OCI-LY7 (cell line): ENCODE data around the gene RAB37. TPM values are rescaled to one million over a fixed set of nuclear protein-coding genes. Genes with fewer than 3 reads are reported as not detected.

Experiments
- BruUV-seq: library from RNA; stranded (reverse); fragments of 400-500 nt; replicated peaks from 2 replicates; lab custom pipeline; 2021; lab: Mats Ljungman, UMichigan
- CTCF ChIA-PET: fragments of 300-600 bp; sonication (Branson Sonifier 250); formaldehyde crosslinking; loops from one replicate; lab custom pipeline; 2022; ENCODE audit warnings: antibody characterized with exemption; ENCODE audit not compliant: unreplicated experiment; lab: Charles Lee
- POLR2A ChIA-PET: fragments of 300-600 bp; sonication (Branson Sonifier 250); formaldehyde crosslinking; loops from one replicate; lab custom pipeline; 2022; ENCODE audit warnings: antibody characterized with exemption; lab: Charles Lee
- DNase-seq: peaks from one replicate; pipeline ENCODE4 v3.0.0-alpha.2; 2015; ENCODE audit warnings: low spot score
- H2AFZ ChIP-seq: fragments of 200-600 bp; sonication (generic), shearing (Covaris generic); 2 replicates; pipeline ENCODE4 v1.6.1; 2014; ENCODE audit warnings: mild to moderate bottlenecking, antibody characterized with exemption, low read length, moderate library complexity
- H3K27ac ChIP-seq: fragments of 200-600 bp; sonication (generic); 2 replicates; pipeline ENCODE4 v1.5.1; 2014; ENCODE audit warnings: mixed run types, low read depth, mild to moderate bottlenecking, moderate library complexity, low read length, inconsistent platforms; ENCODE audit not compliant: poor library complexity, severe bottlenecking
- H3K36me3 ChIP-seq: fragments of 200-600 bp; sonication (generic); 2 replicates; pipeline ENCODE4 v1.6.1; 2014; ENCODE audit warnings: mild to moderate bottlenecking, antibody characterized with exemption, low read length, moderate library complexity, mixed read lengths; ENCODE audit not compliant: insufficient read depth
- H3K4me1 ChIP-seq: fragments of 200-600 bp; sonication (generic); 2 replicates; pipeline ENCODE4 v1.5.1; 2014; ENCODE audit warnings: mild to moderate bottlenecking, low read length; ENCODE audit not compliant: insufficient read depth, poor library complexity, severe bottlenecking
- H3K4me2 ChIP-seq: fragments of 200-600 bp; sonication (generic); 2 replicates; pipeline ENCODE4 v1.6.1; 2014; ENCODE audit warnings: mild to moderate bottlenecking, low read length
- H3K4me3 ChIP-seq: fragments of 200-600 bp; sonication (generic); 2 replicates; pipeline ENCODE4 v1.5.1; 2014; ENCODE audit warnings: mild to moderate bottlenecking, low read depth, low read length; ENCODE audit not compliant: poor library complexity, severe bottlenecking
- H3K79me2 ChIP-seq: fragments of 200-600 bp; sonication (generic); 2 replicates; pipeline ENCODE4 v1.6.1; 2016; ENCODE audit warnings: low read depth, mild to moderate bottlenecking, low read length, moderate library complexity, mixed read lengths; ENCODE audit not compliant: insufficient read depth
- H3K9me2 ChIP-seq: fragments of 200-600 bp; sonication (generic); 2 replicates; pipeline ENCODE4 v1.6.1; 2016; ENCODE audit warnings: mild to moderate bottlenecking, low read length, mixed read lengths; ENCODE audit not compliant: insufficient read depth
- H3K9me3 ChIP-seq: fragments of 200-600 bp; sonication (generic); 2 replicates; pipeline ENCODE4 v1.6.1; 2014; ENCODE audit warnings: mild to moderate bottlenecking, mixed run types, low read length, mixed read lengths
- H4K20me1 ChIP-seq: fragments of 200-600 bp; sonication (generic); 2 replicates; pipeline ENCODE4 v1.6.1; 2014; ENCODE audit warnings: mild to moderate bottlenecking, antibody characterized with exemption, low read length, moderate library complexity, mixed read lengths; ENCODE audit not compliant: insufficient read depth
- EZH2phosphoT487 ChIP-seq: fragments of 200-600 bp; sonication (generic); IDR thresholded peaks from 2 replicates; pipeline ENCODE4 v1.6.1; 2018; ENCODE audit warnings: low read depth, borderline replicate concordance, mild to moderate bottlenecking, mixed run types, antibody characterized with exemption, low read length, moderate library complexity, mixed read lengths
- intact Hi-C: fragments of 100-400 bp; cut with micrococcal nuclease; formaldehyde crosslinking; loops from one replicate; pipeline ENCODE4 v1.10.0; 2022; ENCODE audit not compliant: unreplicated experiment
- total RNA-seq, 2 experiments: library from RNA; depleted of rRNA in 1 of 2; stranded (reverse); fragments of >200 nt in 1 of 2; shearing (Covaris generic) in 1 of 2; gene quantifications; 2 replicates each; pipeline ENCODE4 v1.2.3, GENCODE V29; 2014 to 2022
- TF ChIP-seq, protein P1 (sequence below): fragments of 200-600 bp; sonication (generic); conservative IDR thresholded peaks from 2 replicates; pipeline ENCODE4 v1.5.1; 2014; ENCODE audit warnings: mild to moderate bottlenecking, antibody characterized with exemption, low read length, moderate library complexity, mixed read lengths

RAB37 gene
- total RNA-seq, 2 experiments from 2014 or later: 6.3 to 12.7 TPM

DNA sequence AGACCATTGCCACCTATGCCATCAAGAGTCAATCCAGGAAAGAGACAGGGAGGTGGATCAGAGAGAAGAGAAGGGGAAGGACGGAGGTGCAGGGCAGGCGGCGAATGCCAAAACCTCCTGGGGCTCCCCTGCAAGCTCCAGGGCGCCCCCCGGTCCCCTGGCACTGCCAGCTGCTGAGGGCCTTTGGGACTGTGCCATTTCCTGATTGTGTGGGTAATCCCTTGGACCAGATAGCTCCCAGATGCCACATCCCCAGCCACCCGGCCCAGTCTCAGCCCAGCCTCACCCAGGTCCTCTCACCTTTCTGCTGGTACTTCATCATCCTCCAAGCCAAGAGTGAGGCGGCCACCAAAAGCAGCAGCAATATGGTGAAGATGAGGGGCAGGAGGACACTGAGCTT, 39.0 kb upstream of the RAB37 start:
- ChIA-PET POLR2A (no interaction called here), CTCF (no interaction called here)
- no peak for DNase-seq
- H2AFZ ChIP-seq: no peak overlapping the region
- no peaks in the 10 kb centered on the region for H3K79me2 ChIP-seq
- no peaks in the 10 kb centered on the region for H3K9me2 ChIP-seq
- no peak overlapping the region for H3K4me3 ChIP-seq
- no peaks in the 10 kb centered on the region for H3K36me3 ChIP-seq
- no peak overlapping the region for H3K4me2 ChIP-seq
- H3K9me3 ChIP-seq: no peaks in the 10 kb centered on the region
- intact Hi-C loops: no loop called here
- no peaks in the 10 kb centered on the region for H4K20me1 ChIP-seq
- TF ChIP-seq, protein P1, sequence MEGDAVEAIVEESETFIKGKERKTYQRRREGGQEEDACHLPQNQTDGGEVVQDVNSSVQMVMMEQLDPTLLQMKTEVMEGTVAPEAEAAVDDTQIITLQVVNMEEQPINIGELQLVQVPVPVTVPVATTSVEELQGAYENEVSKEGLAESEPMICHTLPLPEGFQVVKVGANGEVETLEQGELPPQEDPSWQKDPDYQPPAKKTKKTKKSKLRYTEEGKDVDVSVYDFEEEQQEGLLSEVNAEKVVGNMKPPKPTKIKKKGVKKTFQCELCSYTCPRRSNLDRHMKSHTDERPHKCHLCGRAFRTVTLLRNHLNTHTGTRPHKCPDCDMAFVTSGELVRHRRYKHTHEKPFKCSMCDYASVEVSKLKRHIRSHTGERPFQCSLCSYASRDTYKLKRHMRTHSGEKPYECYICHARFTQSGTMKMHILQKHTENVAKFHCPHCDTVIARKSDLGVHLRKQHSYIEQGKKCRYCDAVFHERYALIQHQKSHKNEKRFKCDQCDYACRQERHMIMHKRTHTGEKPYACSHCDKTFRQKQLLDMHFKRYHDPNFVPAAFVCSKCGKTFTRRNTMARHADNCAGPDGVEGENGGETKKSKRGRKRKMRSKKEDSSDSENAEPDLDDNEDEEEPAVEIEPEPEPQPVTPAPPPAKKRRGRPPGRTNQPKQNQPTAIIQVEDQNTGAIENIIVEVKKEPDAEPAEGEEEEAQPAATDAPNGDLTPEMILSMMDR: no peak
- H3K4me1 ChIP-seq: no peaks in the 10 kb centered on the region
- no TSS peak for BruUV-seq
- H3K27ac ChIP-seq: no peak overlapping the region

DNA sequence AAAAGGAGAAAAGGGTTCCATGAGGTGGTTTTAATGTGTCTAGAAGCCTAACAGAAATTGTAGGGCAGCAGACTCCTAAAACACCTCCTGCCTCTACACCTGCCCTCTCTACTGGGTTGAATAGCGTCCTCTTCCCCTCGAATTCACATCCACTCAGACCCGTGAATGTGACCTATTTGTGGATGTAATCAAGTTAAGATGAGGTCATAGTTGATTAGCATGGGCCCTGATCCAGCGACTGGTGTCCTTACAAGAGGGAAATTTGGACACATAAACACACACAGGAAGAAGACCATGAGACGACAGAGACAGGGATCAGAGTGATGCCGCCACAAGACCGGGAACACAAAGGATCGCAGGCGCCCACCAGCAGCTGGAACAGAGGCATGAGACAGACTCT, 37.8 kb upstream of the RAB37 start:
- Histone ChIP-seq H3K4me2 (no peak overlapping the region), H3K9me3 (no peaks in the 10 kb centered on the region), H3K27ac (no peak overlapping the region), H3K36me3 (no peaks in the 10 kb centered on the region), H3K4me3 (no peak overlapping the region), H3K79me2 (no peaks in the 10 kb centered on the region), H2AFZ (no peak overlapping the region), H3K4me1 (no peaks in the 10 kb centered on the region), H3K9me2 (no peaks in the 10 kb centered on the region), H4K20me1 (no peaks in the 10 kb centered on the region)
- no TSS peak for BruUV-seq
- ChIA-PET POLR2A (no interaction called here), CTCF (no interaction called here)
- no peak for DNase-seq
- TF ChIP-seq, protein P1: no peak
- TF ChIP-seq EZH2phosphoT487: no peak
- intact Hi-C loops: no loop called here

DNA sequence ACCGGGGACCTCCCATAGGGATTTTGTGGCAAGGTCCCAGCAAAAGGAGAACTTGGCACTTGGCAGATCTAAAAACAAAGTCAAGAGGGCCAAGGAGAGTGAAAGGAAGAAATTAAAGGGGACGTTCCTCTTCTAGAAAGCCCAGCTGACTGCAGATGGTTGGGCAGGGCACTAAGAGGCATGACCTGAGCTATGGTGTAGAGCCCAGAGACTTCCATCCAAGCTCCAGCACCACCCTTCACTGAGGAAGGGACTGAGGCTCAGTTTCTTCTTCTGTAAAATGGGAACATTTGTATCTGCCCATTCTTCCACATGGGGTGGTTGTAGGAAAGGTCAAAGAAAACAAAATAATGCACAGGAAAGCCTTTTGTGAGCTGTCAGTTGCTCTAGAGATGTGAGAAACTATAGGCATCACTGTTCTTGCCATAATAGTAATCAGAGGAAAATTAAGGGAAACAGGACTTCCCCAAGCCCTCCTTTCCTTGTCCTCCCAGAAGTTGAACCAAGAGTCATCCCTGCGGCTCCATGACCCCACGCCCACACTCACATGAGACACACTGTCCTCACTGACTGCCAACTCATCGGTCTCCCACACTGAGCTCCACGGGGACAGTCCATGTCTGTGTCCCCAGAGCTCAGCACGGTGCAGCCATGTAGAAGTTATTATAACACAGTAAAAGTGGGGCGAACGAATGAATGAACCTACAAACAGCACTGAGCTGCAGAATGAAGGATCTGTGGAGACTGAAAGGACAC, 34.8 kb upstream of the RAB37 start:
- H3K27ac ChIP-seq: no peak overlapping the region
- no TSS peak for BruUV-seq
- H3K4me3 ChIP-seq: no peak overlapping the region
- H3K4me2 ChIP-seq: no peak overlapping the region
- H3K9me2 ChIP-seq: no peaks in the 10 kb centered on the region
- H4K20me1 ChIP-seq: no peaks in the 10 kb centered on the region
- H3K79me2 ChIP-seq: no peaks in the 10 kb centered on the region
- no peak for DNase-seq
- intact Hi-C loops: no loop called here
- no peaks in the 10 kb centered on the region for H3K9me3 ChIP-seq
- ChIA-PET POLR2A (interaction anchor here (0.7 to 1.2 kb wide), 3 partner anchors 33 to 93 kb away, joined by 4 to 8 read pairs (median 4); no protein-coding TSS in a partner anchor), CTCF (interaction anchor here (0.6 kb wide), 1 partner anchor 38 kb away, joined by 3 read pairs; no protein-coding TSS in a partner anchor)
- no peaks in the 10 kb centered on the region for H3K36me3 ChIP-seq
- H3K4me1 ChIP-seq: no peaks in the 10 kb centered on the region
- TF ChIP-seq, protein P1: no peak
- TF ChIP-seq EZH2phosphoT487: no peak
- H2AFZ ChIP-seq: no peak overlapping the region
